ENCODE data around the gene IL5.

DNA sequence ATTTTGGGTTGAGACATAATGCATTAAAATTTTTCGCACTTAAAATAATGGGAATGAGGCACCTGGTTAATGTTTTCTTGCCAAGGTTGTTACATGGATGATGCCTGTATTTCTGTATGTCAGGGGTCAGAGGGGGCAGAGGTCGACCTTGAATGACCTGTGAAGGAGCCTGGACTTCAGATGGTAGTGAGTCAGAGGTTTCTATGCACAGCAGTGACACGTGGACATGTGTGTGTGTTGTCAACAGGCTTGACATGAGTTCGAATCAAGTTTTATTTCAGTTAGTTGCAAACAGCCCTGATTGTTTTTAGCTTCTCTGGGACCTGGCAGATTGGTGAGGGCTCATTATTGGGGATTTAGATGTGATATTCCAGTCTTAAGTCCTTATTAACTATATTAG lies 3.6 kb downstream of the IL5 start:
- TF ChIP-seq EZH2 (IDR thresholded peaks at IDR 0.05; ENCODE audit: borderline replicate concordance, low read depth, low read length, poor library complexity, severe bottlenecking) = no peak
- TF ChIP-seq, protein P1, sequence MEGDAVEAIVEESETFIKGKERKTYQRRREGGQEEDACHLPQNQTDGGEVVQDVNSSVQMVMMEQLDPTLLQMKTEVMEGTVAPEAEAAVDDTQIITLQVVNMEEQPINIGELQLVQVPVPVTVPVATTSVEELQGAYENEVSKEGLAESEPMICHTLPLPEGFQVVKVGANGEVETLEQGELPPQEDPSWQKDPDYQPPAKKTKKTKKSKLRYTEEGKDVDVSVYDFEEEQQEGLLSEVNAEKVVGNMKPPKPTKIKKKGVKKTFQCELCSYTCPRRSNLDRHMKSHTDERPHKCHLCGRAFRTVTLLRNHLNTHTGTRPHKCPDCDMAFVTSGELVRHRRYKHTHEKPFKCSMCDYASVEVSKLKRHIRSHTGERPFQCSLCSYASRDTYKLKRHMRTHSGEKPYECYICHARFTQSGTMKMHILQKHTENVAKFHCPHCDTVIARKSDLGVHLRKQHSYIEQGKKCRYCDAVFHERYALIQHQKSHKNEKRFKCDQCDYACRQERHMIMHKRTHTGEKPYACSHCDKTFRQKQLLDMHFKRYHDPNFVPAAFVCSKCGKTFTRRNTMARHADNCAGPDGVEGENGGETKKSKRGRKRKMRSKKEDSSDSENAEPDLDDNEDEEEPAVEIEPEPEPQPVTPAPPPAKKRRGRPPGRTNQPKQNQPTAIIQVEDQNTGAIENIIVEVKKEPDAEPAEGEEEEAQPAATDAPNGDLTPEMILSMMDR (conservative IDR thresholded peaks at IDR 0.05; ENCODE audit: low read depth, low read length) = no peak

Data from A673 (cell line).